Amygdala (tissue), 56 donors: Measurements from ENCODE around the gene SGCE.

ENCODE experiments used
- DNase-seq, 56 donors: peaks; one replicate each; lab custom pipeline; 2025; lab: John Stamatoyannopoulos, UW

The SGCE gene

GRCh38 chr7:94578614-94579013 lies 77.3 kb downstream of the SGCE start:
- DNase-seq: no peak

GRCh38 chr7:94577357-94577756 lies 78.6 kb downstream of the SGCE start:
- no peak for DNase-seq

- no peak for DNase-seq
Observed at GRCh38 chr7:94576316-94576715, 79.6 kb downstream of the SGCE start.

- no peak for DNase-seq
Observed at GRCh38 chr7:94575646-94576045, 80.3 kb downstream of the SGCE start.

- no peak for DNase-seq
Observed at GRCh38 chr7:94571816-94572215, 84.1 kb downstream of the SGCE start.

- no peak for DNase-seq
Observed at GRCh38 chr7:94567396-94567795, 88.5 kb downstream of the SGCE start.

- no peak for DNase-seq
Observed at GRCh38 chr7:94565247-94565894, 90.6 kb downstream of the SGCE start.

- no peak for DNase-seq
Observed at GRCh38 chr7:94562525-94562924, 93.4 kb downstream of the SGCE start.

- DNase-seq: no peak
Observed at GRCh38 chr7:94561841-94562514, 94.0 kb downstream of the SGCE start.

- no peak for DNase-seq
Observed at GRCh38 chr7:94559972-94560371, 96.0 kb downstream of the SGCE start.

GRCh38 chr7:94557215-94557614 lies 98.7 kb downstream of the SGCE start:
- no peak for DNase-seq

GRCh38 chr7:94556028-94556427 lies 99.9 kb downstream of the SGCE start:
- no peak for DNase-seq

- no peak for DNase-seq
Observed at GRCh38 chr7:94547126-94547525, 108.8 kb downstream of the SGCE start.

- DNase-seq: no peak
Observed at GRCh38 chr7:94540428-94540827, 115.5 kb downstream of the SGCE start.
